Neural crest cell (in vitro differentiated cells): Measurements from ENCODE around the gene SCGB3A1. TPM values are rescaled to one million over a fixed set of nuclear protein-coding genes. Genes with fewer than 3 reads are reported as not detected.

Experiments
- DNase-seq: peaks from one replicate; pipeline ENCODE4 v3.0.0; 2021; ENCODE audit warnings: low read depth, mixed read lengths, low spot score
- H3K27ac Mint-ChIP-seq: one replicate; pipeline ENCODE4 v1.8.0; 2021; ENCODE audit warnings: mild to moderate bottlenecking, mixed read lengths; ENCODE audit not compliant: unreplicated experiment
- H3K27me3 Mint-ChIP-seq: 2 replicates; pipeline ENCODE4 v1.8.0; 2021; ENCODE audit warnings: low read depth, mild to moderate bottlenecking, mixed read lengths
- H3K36me3 Mint-ChIP-seq: 2 replicates; pipeline ENCODE4 v1.8.0; 2021; ENCODE audit warnings: low read depth, mild to moderate bottlenecking, mixed read lengths
- H3K4me1 Mint-ChIP-seq: 2 replicates; pipeline ENCODE4 v1.8.0; 2021; ENCODE audit warnings: mixed read lengths
- H3K4me3 Mint-ChIP-seq: one replicate; pipeline ENCODE4 v1.8.0; 2021; ENCODE audit warnings: mild to moderate bottlenecking, mixed read lengths
- H3K9me3 Mint-ChIP-seq: 2 replicates; pipeline ENCODE4 v1.8.0; 2021; ENCODE audit warnings: mixed read lengths
- CTCF ChIP-seq: fragments of 200-600 bp; sonication (generic); conservative IDR thresholded peaks from 2 replicates; pipeline ENCODE4 v1.5.0; 2021; ENCODE audit warnings: antibody characterized with exemption, mild to moderate bottlenecking
- total RNA-seq: library from RNA; stranded (reverse); gene quantifications from 2 replicates; pipeline ENCODE4 v1.2.1, GENCODE V29; 2021

The SCGB3A1 gene
- total RNA-seq, 1 donor from 2014 or later, result not detected

- Mint-ChIP-seq H3K36me3 (no peaks in the 10 kb centered on the region), H3K27ac (no peak overlapping the region), H3K9me3 (no peaks in the 10 kb centered on the region), H3K27me3 (peaks cover 14% of the 10 kb centered on the region), H3K4me3 (no peak overlapping the region), H3K4me1 (no peaks in the 10 kb centered on the region)
- no peak for DNase-seq
- no peak for TF ChIP-seq CTCF
Observed at GRCh38 chr5:180598316-180598701, 7.0 kb upstream of the SCGB3A1 start.

DNA sequence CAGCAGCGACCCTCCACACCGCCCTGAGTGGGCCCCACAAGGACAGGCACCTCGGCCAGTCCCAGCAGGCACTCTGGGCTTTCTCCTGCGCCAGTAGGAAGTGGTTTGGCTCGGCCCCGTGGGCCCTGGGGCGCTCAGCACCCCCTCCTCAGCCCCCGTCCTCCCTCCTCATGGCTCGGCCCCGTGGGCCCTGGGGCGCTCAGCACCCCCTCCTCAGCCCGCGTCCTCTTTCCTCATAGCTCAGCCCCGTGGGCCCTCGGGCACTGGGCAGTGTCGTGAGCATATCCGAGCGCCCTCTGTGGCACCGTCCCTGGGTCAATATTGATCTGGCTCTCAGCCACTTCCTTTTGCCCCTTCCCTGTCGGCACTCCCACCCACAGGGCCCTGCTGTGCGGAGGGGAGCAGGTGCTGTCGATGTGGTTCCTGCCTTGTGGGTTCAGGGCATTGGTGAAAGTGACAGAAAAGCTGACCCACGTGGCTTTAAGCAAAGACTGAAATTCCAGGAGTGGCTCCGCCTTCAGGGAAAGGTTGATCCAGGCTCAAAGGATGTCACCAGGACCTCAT lies 5.5 kb upstream of the SCGB3A1 start:
- Mint-ChIP-seq H3K9me3 (no peaks in the 10 kb centered on the region), H3K4me1 (peaks cover 6% of the 10 kb centered on the region), H3K27ac (no peak overlapping the region), H3K4me3 (no peak overlapping the region), H3K36me3 (peaks cover 3% of the 10 kb centered on the region), H3K27me3 (peaks cover 29% of the 10 kb centered on the region)
- no peak for TF ChIP-seq CTCF
- no peak for DNase-seq

DNA sequence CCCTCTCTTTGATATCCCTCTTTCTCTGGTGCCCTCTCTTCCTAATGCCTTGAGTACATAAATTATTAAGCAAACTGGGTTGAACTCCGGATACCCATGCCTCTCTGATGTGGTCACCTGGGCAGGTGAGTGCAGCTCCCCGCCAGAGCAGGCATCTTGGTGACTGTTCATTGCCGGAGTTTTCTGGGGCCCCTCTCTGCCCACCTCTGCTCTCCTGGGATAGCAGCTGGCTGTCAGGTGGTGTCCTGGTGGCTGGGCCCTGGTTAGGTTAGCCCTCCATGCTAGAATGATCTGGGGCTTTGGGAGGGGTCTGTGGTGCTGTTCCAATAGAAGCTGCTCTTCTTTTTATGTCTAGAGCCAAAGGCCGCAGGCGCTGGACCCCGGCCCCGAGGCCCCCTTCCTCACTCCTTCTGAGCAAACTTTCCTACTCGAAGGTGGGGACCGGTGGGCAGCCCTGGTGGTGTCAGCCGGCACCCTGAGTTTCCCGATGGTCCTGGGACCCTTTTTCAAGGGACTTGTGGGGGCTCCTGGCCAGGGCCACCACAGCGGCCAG lies 4.9 kb upstream of the SCGB3A1 start:
- no peak overlapping the region for H3K27ac Mint-ChIP-seq
- H3K4me3 Mint-ChIP-seq, result no peak overlapping the region
- peaks cover 6% of the 10 kb centered on the region for H3K4me1 Mint-ChIP-seq
- no peaks in the 10 kb centered on the region for H3K9me3 Mint-ChIP-seq
- H3K36me3 Mint-ChIP-seq, result peaks cover 3% of the 10 kb centered on the region
- H3K27me3 Mint-ChIP-seq, result peaks cover 29% of the 10 kb centered on the region
- no peak for DNase-seq
- TF ChIP-seq CTCF, result no peak

DNA sequence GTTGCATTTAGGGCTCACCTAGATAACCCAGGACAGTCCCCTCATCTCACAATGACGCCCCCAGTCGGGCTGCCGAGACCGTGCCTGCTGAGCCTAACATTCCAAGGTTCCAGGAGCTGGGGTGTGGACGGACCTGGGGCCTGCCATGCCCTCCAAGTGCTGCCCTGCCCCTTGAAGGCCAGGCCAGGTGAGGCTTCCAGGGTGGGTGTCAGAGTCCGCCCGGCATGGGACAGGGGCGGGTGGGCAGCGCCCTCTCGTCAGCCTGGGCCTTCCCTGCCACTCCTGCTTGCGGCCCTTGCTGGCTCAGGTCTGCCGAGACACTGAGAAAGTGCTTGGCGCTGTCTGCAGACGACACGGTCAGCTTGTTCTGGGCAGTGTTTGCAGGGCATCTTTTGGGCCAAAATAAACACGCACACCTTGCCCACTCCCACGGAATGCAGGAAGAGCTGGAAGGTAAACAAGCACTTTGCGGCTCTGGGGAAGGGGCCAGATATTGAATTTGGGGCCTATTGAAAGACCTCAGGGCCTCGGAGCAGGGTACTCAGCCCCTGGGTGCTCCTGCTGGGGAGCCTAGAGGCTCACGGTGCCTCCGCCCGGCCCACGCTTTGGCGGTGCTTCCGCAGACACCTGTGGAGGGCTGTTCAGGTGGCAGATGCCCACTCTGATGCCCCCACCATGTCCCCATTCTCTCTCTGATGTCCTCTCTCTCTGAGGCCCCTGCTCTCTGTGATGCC lies 4.2 kb upstream of the SCGB3A1 start:
- Mint-ChIP-seq H3K4me1 (peaks cover 6% of the 10 kb centered on the region), H3K36me3 (peaks cover 3% of the 10 kb centered on the region), H3K27ac (no peak overlapping the region), H3K27me3 (peaks cover 29% of the 10 kb centered on the region), H3K4me3 (no peak overlapping the region), H3K9me3 (no peaks in the 10 kb centered on the region)
- DNase-seq, result no peak
- TF ChIP-seq CTCF, result no peak

GRCh38 chr5:180595046-180595379 lies 3.7 kb upstream of the SCGB3A1 start:
- no peak overlapping the region for H3K27ac Mint-ChIP-seq
- H3K4me1 Mint-ChIP-seq, result peaks cover 6% of the 10 kb centered on the region
- no peak overlapping the region for H3K4me3 Mint-ChIP-seq
- no peaks in the 10 kb centered on the region for H3K9me3 Mint-ChIP-seq
- DNase-seq, result no peak
- peaks cover 33% of the 10 kb centered on the region for H3K27me3 Mint-ChIP-seq
- H3K36me3 Mint-ChIP-seq, result peaks cover 3% of the 10 kb centered on the region
- no peak for TF ChIP-seq CTCF
